HG02571 (cell line): ENCODE measurements around the gene NXPE4.
"Not testable (repeated sequence)": the region's sequence is repeated elsewhere in the genome, so short reads cannot be mapped to it uniquely, and the experiment has no call there.

Experiments used
- ATAC-seq: cut with Tn5 transposase; IDR thresholded peaks from one replicate; pipeline ENCODE4 v1.9.1; 2021; ENCODE audit warnings: mild to moderate bottlenecking, moderate library complexity; ENCODE audit not compliant: unreplicated experiment

NXPE4 gene

DNA sequence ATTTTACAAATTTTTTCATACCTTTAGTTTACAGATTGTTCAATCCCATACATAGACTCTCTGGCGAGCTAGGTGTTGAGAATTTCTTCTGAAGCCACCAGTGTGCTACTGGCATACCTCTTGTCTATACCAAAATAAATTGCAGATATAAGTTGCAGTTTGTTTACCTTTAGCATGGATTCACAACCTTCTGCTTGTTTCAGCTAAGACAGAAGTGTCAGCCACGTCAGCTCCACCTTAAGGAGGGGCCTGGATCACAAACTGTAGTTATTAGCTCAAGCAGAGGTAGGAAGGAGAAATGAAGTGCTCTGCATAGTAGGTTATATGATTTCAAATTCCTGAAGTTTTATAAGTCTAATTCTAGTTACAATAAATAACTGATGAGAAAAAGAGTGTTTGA is at the start of gene NXPE4:
Gene NXPE4 (minus strand): TSS at position 216 of the 400 bp plus-strand sequence. CDS start 1,027 bp downstream, outside the sequence.
- no peak for ATAC-seq

DNA sequence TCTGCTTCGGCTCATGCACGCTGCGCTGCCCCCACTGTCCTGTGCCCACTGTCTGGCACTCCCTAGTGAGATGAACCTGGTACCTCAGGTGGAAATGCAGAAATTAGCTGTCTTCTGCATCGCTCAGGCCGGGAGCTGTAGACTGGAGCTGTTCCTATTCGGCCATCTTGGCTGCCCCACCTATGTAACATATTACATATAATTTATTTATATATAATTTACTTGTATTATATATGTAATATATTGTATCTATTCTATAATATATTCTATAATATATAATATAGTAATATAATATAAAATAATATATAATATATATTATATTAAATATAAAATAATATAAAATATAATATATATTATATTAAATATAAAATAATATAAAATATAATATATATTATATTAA is 43.9 kb upstream of the NXPE4 start:
- not testable (repeated sequence) for ATAC-seq

DNA sequence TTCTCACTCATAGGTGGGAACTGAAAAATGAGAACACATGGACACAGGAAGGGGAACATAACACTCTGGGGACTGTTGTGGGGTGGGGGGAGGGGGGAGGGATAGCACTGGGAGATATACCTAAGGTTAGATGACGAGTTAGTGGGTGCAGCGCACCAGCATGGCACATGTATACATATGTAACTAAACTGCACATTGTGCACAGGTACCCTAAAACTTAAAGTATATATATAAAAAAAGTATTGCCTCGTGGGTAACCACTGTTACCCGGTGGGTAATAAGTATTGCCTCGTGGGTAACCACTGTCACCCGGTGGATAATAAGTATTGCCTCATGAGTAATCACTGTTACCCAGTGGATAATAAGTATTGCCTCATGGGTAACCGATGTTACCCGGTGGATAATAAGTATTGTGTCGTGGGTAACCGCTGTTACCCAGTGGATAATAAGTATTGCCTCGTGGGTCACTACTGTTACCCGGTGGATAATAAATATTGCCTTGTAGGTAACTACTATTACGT is 35.9 kb upstream of the NXPE4 start:
- not testable (repeated sequence) for ATAC-seq

DNA sequence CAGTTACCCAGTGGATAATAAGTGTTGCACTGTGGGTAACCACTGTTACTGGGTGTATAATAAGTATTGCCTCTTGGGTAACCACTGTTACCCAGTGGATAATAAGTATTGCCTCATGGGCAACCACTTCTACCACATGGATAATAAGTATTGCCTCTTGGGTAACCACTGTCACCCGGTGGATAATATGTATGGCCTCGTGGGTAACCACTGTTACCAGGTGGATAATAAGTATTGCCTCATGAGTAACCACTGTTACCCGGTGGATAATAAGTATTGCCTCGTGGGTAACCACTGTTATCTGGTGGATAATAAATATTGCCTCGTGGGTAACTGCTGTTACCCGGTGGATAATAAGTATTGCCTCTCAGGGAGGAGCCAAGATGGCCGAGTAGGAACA is 29.7 kb upstream of the NXPE4 start:
- ATAC-seq, result no peak

DNA sequence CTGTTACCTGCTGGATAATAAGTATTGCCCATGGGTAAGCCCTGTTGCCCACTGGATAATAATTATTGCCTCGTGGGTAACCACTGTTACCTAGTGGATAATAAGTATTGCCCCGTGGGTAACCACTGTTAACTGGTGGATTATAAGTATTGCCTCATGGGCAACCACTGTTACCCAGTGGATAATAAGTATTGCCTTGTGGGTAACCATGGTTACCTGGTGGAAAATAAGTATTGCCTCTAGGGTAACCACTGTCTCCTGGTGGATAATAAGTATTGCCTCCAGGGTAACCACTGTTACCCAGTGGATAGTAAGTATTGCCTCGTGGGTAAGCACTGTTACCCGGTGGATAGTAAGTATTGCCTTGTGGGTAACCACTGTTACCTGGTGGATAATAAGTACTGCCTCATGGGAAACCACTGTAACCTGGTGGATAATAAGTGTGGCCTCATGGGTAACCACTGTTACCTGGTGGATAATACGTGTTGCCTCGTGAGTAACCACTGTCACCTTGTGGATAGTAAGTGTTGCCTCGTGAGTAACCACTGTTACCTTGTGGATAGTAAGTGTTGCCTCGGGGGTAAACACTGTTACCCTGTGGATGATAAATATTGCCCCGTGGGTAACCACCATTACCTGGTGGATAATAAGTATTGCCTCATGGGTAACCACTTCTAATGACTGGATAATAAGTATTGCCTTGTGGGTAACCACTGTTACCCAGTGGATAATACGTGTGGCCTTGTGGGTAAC is 29.0 kb upstream of the NXPE4 start:
- ATAC-seq, result no peak

DNA sequence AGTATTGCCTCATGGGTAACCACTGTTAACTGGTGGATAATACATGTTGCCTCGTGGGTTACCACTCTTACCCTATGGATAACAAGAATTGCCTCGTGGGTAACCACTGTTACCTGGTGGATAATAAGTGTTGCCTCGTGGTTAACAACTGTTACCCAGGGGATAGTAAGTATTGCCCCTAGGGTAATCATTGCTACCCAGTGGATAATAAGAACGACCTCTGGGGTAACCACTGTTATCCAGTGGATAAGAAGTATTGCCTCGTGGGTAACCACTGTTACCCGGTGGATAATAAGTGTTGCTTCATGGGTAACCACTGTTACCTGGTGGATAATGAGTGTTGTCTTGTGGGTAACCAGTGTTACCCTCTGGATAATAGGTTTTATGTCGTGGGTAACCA is 28.1 kb upstream of the NXPE4 start:
- ATAC-seq, result no peak

DNA sequence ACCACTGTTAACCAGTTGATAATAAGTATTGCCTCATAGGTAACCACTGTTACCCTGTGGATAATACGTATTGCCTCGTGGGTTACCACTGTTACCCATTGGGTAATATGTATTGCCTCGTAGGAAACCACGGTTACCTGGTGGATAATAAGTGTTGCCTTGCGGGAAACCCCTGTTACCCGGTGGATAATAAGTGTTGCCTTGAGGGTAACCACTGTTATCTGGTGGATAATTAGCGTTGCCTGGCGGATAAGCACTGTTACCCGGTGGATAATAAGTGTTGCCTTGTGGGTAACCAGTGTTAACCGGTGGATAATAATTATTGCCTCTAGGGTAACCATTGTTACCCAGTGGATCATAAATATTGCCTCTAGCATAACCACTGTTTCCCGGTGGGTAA is 27.3 kb upstream of the NXPE4 start:
- ATAC-seq, result no peak

DNA sequence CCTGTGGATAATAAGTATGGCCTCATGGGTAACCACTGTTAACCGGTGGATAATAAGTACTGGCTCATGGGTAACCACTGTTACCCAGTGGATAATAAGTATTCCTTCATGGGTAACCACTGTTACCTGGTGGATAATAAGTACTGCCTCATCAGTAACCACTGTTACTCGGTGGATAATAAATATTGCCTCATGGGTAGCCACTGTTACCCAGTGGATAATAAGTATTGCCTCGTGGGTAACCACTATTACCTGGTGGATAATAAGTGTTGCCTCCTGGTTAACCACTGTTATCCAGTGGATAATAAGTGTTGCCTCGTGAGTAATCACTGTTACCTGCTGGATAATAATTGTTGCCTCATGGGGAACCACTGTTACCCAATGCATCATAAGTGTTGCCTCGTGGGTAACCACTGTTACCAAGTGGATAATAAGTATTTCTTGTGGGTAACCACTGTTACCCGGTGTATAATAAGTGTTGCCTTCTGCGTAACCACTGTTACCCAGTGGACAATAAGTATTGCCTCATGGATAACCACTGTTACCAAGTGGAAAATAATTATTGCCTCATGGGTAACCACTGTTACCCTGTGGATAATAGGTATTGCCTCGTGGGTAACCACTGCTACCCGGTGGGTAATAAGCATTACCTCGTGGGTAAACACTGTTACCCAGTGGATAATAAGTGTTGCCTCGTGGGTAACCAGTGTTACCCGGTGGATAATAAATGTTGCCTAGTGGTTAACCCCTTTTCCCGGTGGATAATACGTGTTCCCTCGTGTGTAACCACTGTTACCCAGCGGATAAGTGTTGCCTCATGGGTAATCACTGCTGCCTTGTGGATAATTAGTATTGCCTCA is 26.6 kb upstream of the NXPE4 start:
- ATAC-seq, result no peak

DNA sequence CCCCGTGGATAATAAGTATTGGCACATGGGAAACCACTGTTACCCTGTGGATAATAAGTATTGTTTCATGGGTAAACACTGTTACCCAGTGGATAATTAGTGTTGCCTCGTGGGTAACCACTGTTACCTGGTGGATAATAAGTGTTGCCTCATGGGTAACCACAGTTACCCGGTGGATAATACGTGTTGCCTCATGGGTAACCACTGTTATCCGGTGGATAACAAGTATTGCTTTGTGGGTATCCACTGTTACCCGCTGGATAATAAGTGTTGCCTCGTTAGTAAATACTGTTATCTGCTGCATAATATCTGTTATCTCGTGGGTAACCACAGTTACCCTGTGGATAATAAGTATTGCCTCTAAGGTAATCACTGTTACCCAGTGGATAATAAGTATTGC is 25.5 kb upstream of the NXPE4 start:
- no peak for ATAC-seq

DNA sequence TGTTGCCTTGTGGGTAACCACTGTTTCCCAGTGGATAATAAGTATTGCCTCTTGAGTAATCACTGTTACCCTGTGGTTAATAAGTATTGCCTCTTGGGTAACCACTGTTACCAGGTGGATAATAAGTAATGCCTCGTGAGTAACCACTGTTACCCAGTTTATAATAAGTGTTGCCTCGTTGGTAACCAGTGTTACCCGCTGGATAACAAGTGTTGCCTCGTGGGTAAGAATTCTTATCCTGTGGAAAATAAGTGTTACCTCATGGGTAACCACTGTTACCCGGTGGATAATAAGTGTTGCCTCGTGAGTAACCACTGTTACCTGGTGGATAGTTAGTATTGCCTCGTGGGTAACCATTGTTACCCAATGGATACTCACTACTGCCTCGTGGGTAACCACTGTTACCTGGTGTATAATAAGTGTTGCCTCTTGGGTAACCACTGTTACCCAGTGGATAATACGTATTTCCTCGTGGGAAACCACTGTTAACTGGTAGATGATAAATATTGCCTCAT is 24.1 kb upstream of the NXPE4 start:
- ATAC-seq, result no peak

DNA sequence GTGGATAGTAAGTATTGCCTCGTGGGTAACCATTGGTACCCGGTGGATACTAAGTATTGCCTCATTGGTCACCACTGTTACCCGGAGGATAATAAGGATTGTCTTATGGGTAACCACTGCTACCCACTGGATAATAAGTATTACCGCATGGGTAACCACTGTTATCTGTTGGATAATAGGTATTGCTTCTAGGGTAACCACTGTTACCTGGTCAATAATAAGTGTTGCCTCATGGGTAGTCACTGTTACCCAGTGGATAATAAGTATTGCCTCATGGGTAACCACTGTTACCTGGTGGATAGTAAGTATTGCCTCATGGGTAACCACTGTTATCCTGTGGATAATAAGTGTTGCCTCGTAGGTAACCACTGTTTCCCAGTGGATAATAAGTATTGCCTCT is 22.6 kb upstream of the NXPE4 start:
- ATAC-seq, result no peak

DNA sequence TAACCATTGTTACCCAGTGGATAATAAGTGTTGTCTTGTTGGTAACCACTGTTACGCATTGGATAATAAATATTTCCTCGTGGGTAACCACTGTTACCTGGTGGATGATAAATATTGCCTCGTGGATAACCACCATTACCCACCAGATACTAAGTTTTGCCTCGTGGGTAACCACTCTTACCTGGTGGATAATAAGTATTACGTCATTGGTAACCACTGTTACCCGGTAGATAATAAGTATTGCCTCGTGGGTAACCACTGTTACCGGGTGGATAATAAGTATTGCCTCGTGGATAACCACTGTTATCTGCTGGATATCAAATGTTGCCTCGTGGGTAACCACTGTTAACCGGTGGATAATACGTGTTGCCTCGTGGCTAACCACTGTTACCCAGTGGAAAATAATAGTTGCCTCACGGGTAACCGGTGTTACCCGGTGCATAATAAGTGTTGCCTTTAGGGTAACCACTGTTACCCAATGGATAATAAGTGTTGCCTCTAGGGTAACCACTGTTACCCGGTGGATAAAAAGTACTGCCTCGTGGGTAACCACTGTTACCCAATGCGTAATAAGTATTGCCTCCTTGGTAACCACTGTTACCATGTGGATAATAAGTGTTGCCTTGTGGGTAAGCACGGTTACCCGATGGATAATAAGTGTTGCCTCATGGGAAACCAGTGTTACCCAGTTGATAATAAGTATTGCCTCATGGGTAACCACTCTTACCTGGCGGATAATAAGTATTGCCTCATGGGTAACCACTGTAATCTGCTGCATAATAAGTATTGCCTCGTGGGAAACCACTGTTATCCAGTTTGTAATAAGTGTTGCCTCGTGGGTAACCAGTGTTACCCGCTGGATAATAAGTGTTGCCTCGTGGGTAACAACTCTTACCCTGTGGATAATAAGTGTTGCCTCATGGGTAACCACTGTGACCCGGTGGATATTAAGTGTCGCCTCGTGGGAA is 21.9 kb upstream of the NXPE4 start:
- no peak for ATAC-seq

DNA sequence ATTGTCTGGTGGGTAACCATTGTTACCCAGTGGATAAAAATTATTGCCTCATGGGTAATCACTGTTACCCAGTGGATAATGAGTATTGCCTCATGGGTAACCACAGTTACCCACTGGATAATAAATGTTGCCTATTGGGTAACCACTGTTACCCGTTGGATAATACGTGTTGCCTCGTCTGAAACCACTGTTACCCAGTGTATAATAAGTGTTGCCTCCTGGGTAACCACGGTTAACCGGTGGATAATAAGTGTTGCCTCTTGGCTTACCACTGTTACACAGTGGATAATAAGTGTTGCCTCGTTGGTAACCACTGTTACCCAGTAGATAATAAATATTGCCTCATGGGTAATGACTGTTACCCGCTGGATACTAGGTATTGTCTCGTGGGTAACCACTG is 20.9 kb upstream of the NXPE4 start:
- no peak for ATAC-seq

DNA sequence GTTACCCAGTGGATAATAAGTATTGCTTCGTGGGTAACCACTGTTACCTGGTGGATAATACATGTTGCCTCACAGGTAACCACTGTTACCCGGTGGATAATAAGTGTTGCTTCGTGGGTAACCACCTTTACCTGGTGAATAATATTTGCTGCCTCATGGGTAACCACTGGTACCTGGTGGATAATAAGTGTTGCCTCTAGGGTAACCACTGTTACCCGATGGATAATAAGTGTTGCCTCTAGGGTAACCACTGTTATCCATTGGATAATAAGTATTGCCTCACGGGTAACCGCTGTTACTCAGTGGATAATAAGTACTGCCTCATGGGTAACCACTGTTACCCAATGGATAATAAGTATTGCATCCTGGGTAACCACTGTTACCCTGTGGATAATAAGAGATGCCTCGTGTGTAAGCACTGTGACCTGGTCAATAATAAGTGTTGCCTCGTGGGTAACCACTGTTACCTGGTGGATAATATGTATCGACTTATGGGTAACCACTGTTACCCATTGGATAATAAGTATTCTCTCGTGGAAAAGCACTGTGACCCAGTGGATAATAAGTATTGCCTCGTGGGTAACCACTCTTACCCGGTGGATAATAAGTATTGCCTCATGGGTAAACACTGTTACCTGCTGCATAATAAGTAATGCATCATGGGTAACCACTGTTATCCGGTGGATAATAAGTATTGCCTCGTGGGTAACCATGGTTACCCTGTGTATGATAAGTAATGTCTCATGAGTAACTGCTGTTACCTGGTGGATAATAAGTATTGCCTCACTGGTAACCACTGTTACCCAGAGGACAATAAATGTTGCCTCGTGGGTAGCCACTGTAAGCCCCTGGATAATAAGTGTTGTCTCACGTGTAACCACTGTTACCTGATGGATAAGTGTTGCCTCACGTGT is 20.1 kb upstream of the NXPE4 start:
- ATAC-seq, result no peak

DNA sequence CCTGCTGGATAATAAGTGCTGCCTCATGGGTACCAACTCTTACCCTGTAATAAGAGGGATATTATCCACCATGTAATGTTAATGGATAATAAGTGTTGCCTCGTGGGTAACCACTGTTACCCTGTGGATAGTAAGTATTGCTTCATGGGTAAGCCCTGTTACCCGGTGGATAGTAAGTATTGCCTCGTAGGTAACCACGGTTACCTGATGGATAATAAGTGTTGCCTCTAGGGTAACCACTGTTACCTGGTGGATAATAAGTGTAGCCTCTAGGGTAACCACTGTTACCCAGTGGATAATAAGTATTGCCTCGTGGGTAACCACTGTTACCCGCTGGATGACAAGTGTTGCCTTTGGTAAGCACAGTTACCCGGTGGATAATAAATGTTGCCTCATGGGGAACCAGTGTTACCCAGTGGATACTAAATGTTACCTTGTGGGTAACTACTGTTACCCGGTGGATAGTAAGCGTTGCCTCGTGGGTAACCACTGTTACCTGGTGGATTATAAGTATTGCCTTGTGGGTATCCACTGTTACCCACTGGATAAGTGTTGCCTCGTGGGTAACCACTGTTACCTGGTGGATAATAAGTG is 18.6 kb upstream of the NXPE4 start:
- ATAC-seq, result no peak

DNA sequence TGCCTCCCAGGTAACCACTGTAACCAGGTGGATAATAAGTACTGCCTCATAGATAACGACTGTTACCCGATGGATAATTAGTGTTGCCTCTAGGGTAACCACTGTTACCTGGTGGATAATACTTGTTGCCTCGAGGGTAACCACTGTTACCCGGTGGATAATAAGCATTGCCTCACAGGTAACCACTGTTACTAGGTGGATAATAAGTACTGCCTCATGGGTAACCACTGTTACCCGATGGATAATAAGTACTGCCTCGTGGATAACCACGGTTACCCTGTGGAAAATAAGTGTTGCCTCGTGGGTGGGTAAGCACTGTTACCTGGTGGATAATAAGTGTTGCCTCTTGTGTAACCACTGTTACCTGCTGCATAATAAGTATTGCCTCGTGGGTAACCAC is 17.5 kb upstream of the NXPE4 start:
- ATAC-seq, result not testable (repeated sequence)

DNA sequence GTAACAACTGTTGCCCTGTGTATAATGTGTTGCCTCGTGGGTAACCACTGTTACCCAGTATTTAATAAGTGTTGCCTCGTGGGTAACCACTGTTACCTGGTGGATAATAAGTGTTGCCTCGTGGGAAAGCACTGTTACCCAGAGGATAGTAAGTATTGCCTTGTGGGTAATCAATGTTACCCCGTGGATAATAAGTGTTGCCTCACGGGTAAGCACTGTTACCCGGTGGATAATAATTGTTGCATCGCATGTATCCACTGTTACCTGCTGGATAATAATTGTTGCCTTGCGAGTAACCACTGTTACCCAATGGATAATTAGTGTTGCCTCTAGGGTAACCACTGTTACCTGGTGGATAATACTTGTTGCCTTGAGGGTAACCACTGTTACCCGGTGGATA is 17.1 kb upstream of the NXPE4 start:
- no peak for ATAC-seq

DNA sequence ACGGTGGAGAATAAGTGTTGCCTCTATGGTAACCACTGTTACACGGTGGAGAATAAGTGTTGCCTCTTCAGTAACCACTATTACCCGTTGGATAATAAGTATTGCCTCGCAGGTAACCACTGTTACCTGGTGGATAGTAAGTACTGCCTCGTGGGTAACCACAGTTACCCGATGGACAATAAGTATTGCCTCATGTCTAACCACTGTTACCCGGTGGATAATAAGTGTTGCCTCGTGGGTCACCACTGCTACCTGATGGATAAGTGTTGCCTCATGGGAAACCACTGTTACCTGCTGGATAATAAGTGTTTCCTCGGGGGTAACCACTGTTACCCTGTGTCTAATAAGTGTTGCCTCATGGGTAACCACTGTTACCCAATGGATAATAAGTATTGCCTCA is 16.6 kb upstream of the NXPE4 start:
- ATAC-seq, result not testable (repeated sequence)
